K562 (cell line): ENCODE measurements around the gene SMC1A. TPM values are rescaled to one million over a fixed set of nuclear protein-coding genes. Genes with fewer than 3 reads are reported as not detected.

Experiments used
- ATAC-seq: fragments of 200-7000 bp; cut with Tn5 transposase; 3 replicates; pipeline ENCODE4 v1.9.1; 2020; ENCODE audit warnings: moderate library complexity
- BruUV-seq: library from RNA; stranded (reverse); fragments of 400-500 nt; replicated peaks from 2 replicates; lab custom pipeline; 2021; lab: Mats Ljungman, UMichigan
- CTCF ChIA-PET: fragments of 300-600 bp; formaldehyde crosslinking; extraction: SDS; loops from one replicate; lab custom pipeline; 2021; ENCODE audit warnings: low intra/inter-chr PET ratio; lab: Yijun Ruan, JAX
- POLR2A ChIA-PET: fragments of 300-600, 350-650 bp; sonication (Branson Sonifier 250); formaldehyde crosslinking; extraction: SDS; loops from one replicate; lab custom pipeline; 2021; ENCODE audit warnings: antibody characterized with exemption, inconsistent platforms; lab: Yijun Ruan, JAX
- DNase-seq, 4 experiments: peaks; one replicate each; pipeline versions ENCODE4 v3.0.0 to v3.0.0-alpha.2; 2011 to 2018; ENCODE audit warnings: low spot score in 3 of 4, mixed read lengths in 3 of 4; ENCODE audit errors: extremely low read depth in 1 of 4
- FAIRE-seq: peaks from 2 replicates; lab custom pipeline; 2011; peaks lifted over from hg19 to GRCh38; lab: Jason Lieb, UNC
- H2AFZ ChIP-seq: 2 replicates; pipeline ENCODE4 v1.6.0; 2011; ENCODE audit warnings: low read depth, low read length, control low read depth, inconsistent platforms
- H3K27ac ChIP-seq: fragments of 200-600 bp; 3 replicates; pipeline ENCODE4 v1.8.0; 2011; ENCODE audit warnings: low read depth, mild to moderate bottlenecking, control low read depth, inconsistent platforms, low read length, moderate library complexity, mixed read lengths; ENCODE audit errors: extremely low read depth
- H3K27me3 ChIP-seq, 2 experiments: fragments of 300-600 bp in 1 of 2; 2 replicates in 1 of 2; 3 replicates in 1 of 2; pipeline versions ENCODE4 v1.6.0 to v1.8.0; 2011; ENCODE audit warnings: inconsistent platforms in 2 of 2, low read length in 2 of 2, mild to moderate bottlenecking in 1 of 2, mixed read lengths in 1 of 2, moderate library complexity in 1 of 2; ENCODE audit not compliant: control insufficient read depth in 2 of 2, insufficient read depth in 2 of 2
- H3K36me3 ChIP-seq: fragments of 300-600 bp; 3 replicates; pipeline ENCODE4 v1.8.0; 2011; ENCODE audit warnings: mild to moderate bottlenecking, low read length, inconsistent platforms; ENCODE audit not compliant: control insufficient read depth, insufficient read depth
- H3K4me1 ChIP-seq, 2 experiments: fragments of 200-600 bp in 1 of 2; replicated peaks in 1 of 2; 2 replicates in 1 of 2; 3 replicates in 1 of 2; pipeline versions ENCODE4 v1.5.1 to v1.8.0; 2011; ENCODE audit warnings: inconsistent platforms in 2 of 2, low read length in 2 of 2, mild to moderate bottlenecking in 1 of 2, mixed read lengths in 1 of 2, moderate library complexity in 1 of 2; ENCODE audit not compliant: control insufficient read depth in 2 of 2, insufficient read depth in 2 of 2
- H3K4me2 ChIP-seq: 2 replicates; pipeline ENCODE4 v1.6.1; 2011; ENCODE audit warnings: low read length, control low read depth, inconsistent platforms, mixed read lengths; ENCODE audit not compliant: insufficient read depth
- H3K4me3 ChIP-seq: fragments of 200-600 bp; sonication (generic), shearing (Covaris generic); 2 replicates; pipeline ENCODE4 v1.5.1; 2016; ENCODE audit warnings: control low read depth, inconsistent platforms
- H3K79me2 ChIP-seq: fragments of 200-600 bp; 3 replicates; pipeline ENCODE4 v1.8.0; 2011; ENCODE audit warnings: low read length, inconsistent platforms; ENCODE audit not compliant: control insufficient read depth, insufficient read depth
- H3K9ac ChIP-seq, 2 experiments: 2 replicates each; pipeline versions ENCODE4 v1.6.0 to v1.6.1; 2011; ENCODE audit warnings: low read depth in 2 of 2, low read length in 2 of 2, control low read depth in 1 of 2, inconsistent platforms in 1 of 2, mild to moderate bottlenecking in 1 of 2, mixed read lengths in 1 of 2; ENCODE audit not compliant: insufficient read depth in 1 of 2
- H3K9me1 ChIP-seq: one replicate; pipeline ENCODE4 v1.6.0; 2011; ENCODE audit warnings: inconsistent platforms, mild to moderate bottlenecking, low read length, moderate library complexity; ENCODE audit not compliant: control insufficient read depth, insufficient read depth
- H3K9me3 ChIP-seq: replicated peaks from 2 replicates; pipeline ENCODE4 v1.5.1; 2011; ENCODE audit warnings: low read depth, low read length, inconsistent platforms; ENCODE audit not compliant: control insufficient read depth, insufficient read depth
- H4K20me1 ChIP-seq: replicated peaks from 2 replicates; pipeline ENCODE4 v1.6.1; 2011; ENCODE audit warnings: low read length, inconsistent platforms, mixed read lengths; ENCODE audit not compliant: control insufficient read depth, insufficient read depth
- BACH1 ChIP-seq: fragments of 200-800 bp; sonication (Bioruptor generic); IDR thresholded peaks from 2 replicates; pipeline ENCODE4 v1.6.1; 2016; ENCODE audit warnings: missing genetic modification characterization, missing compliant biosample characterization
- FOXP1 ChIP-seq: sonication (generic); formaldehyde crosslinking; IDR thresholded peaks from 2 replicates; pipeline ENCODE4 v1.8.0; 2022; ENCODE audit warnings: mild to moderate bottlenecking, missing genetic modification reagents
- PHF21A ChIP-seq: fragments of 450-650 bp; IDR thresholded peaks from 2 replicates; pipeline ENCODE4 v1.6.1; 2017; ENCODE audit warnings: low read depth, borderline replicate concordance
- ZNF134 ChIP-seq: fragments of 250-450 bp; sonication (Bioruptor Pico); conservative IDR thresholded peaks from 2 replicates; pipeline ENCODE4 v1.4.0; 2020
- WGBS: fragments of 100-300 bp; shearing (Covaris generic); methylation state at CpG from one replicate; pipeline ENCODE4 v1.1.6; 2016; ENCODE audit warnings: low coverage, mixed read lengths; ENCODE audit not compliant: insufficient coverage; ENCODE audit errors: missing lambda C conversion rate; 5-methylcytosine and 5-hydroxymethylcytosine counted together
- in situ Hi-C: fragments of 300-500 bp; cut with MboI; formaldehyde crosslinking; loops from 4 replicates; pipeline ENCODE4 v1.15.0; 2018; ENCODE audit warnings: inconsistent platforms, mixed read lengths
- intact Hi-C: fragments of 100-400 bp; cut with micrococcal nuclease; formaldehyde crosslinking; loops from 2 replicates; pipeline ENCODE4 v1.14.2; 2022
- polyA plus RNA-seq, 8 experiments: library from polyadenylated mRNA; depleted of rRNA in 4 of 8; stranded (reverse) in 5 of 8; unstranded in 3 of 8; fragments of >200 nt; fragmentation: Nextera tagmentation in 2 of 8; fragmentation: Illumina TruSeq in 1 of 8; extraction: Ambion mirVana in 2 of 8; extraction: Trizol in 1 of 8; gene quantifications; 2 replicates each; pipeline versions ENCODE4 v1.2.1 to v1.2.3, GENCODE V29; 2011 to 2014; ENCODE audit warnings: inconsistent platforms in 1 of 8, missing spikeins in 1 of 8
- total RNA-seq, 7 experiments: library from RNA; depleted of rRNA in 6 of 7; stranded (reverse); fragments of >200 nt in 6 of 7; fragmentation: Illumina TruSeq in 2 of 7; extraction: Trizol in 2 of 7; gene quantifications; 2 replicates each; pipeline versions ENCODE4 v1.2.1 to v1.2.3, GENCODE V29; 2011 to 2021; ENCODE audit warnings: low replicate concordance in 1 of 7

SMC1A gene
- total and polyA plus RNA-seq, 9 of the 15 experiments (the other 6 are each of a cell fraction or from before 2014, with no cell fraction given) = 28.5 to 126 (median 71.2) TPM

GRCh38 chrX:53383376-53384076, 38.9 kb downstream of the SMC1A start:
- H3K36me3 ChIP-seq = peaks cover 91% of the 10 kb centered on the region
- H2AFZ ChIP-seq = no peak overlapping the region
- H3K4me2 ChIP-seq = no peak overlapping the region
- no peaks in the 10 kb centered on the region for H3K4me1 ChIP-seq
- 97% methylated on average over 3 of the region's 4 CpGs for WGBS
- FAIRE-seq (no peak), DNase-seq (no peak), ATAC-seq (no peak)
- in situ Hi-C loops (no loop called here), intact Hi-C loops (no loop called here)
- POLR2A ChIA-PET = interaction anchor here (0.6 kb wide), 1 partner anchor 39 kb away, joined by 3 read pairs; the partner anchor contains the start of genes RIBC1 and SMC1A
- H3K9me1 ChIP-seq = peaks cover 2% of the 10 kb centered on the region
- no peak overlapping the region for H3K9ac ChIP-seq
- TF ChIP-seq FOXP1 (CRISPR knock-in tag) (no peak), BACH1 (tag) (no peak), ZNF134 (CRISPR knock-in tag) (no peak)
- no peak overlapping the region for H3K4me3 ChIP-seq
- CTCF ChIA-PET = no interaction called here
- no peaks in the 10 kb centered on the region for H4K20me1 ChIP-seq
- no peaks in the 10 kb centered on the region for H3K9me3 ChIP-seq
- BruUV-seq = no TSS peak
- no peaks in the 10 kb centered on the region for H3K79me2 ChIP-seq
- no peaks in the 10 kb centered on the region for H3K27me3 ChIP-seq
- no peak overlapping the region for H3K27ac ChIP-seq

DNA sequence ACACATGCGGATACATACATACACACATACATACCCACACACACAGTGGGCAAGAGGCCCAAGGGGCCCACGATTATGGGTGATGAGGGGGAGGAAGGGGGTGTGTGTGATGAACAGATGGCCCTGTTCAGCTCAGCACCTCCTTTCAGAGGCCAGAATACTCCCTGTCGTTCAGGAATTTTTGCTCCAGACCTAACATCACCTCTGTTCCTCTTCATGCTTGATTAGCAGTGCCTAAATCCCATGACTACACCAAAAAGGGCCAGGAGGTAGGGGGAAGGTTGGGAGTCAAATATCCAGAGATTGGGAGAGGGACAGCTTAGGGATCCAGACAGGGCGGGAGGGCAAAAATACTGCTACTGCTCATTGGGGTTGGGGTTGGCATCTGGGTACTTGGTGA, 42.7 kb downstream of the SMC1A start:
- Histone ChIP-seq H3K4me3 (no peak overlapping the region), H3K4me2 (no peak overlapping the region), H4K20me1 (no peaks in the 10 kb centered on the region), H3K9ac (no peak overlapping the region), H3K4me1 (peaks cover 3 to 14% of the 10 kb centered on the region in 2 experiments), H3K9me1 (peaks cover 2% of the 10 kb centered on the region), H3K27ac (no peak overlapping the region), H2AFZ (no peak overlapping the region), H3K9me3 (no peaks in the 10 kb centered on the region), H3K27me3 (no peaks in the 10 kb centered on the region), H3K79me2 (no peaks in the 10 kb centered on the region), H3K36me3 (peaks cover 84% of the 10 kb centered on the region)
- FAIRE-seq = no peak
- no peak for ATAC-seq
- no peak for TF ChIP-seq PHF21A
- intact Hi-C loops (no loop called here), in situ Hi-C loops (no loop called here)
- whole genome bisulfite sequencing = 66% methylated on average over 3 of the region's 4 CpGs
- ChIA-PET POLR2A (interaction anchor here (0.5 kb wide), 1 partner anchor 11 kb away, joined by 3 read pairs; no protein-coding TSS in a partner anchor), CTCF (no interaction called here)
- DNase-seq = no peak
- no TSS peak for BruUV-seq
